ELR (cell line): Measurements from ENCODE around the gene SLIT3.
"Not testable (repeated sequence)": the region's sequence is repeated elsewhere in the genome, so short reads cannot be mapped to it uniquely, and the experiment has no call there.

Experiments used
- DNase-seq: peaks from one replicate; pipeline ENCODE4 v3.0.0-alpha.2; 2015; ENCODE audit warnings: low read depth

The SLIT3 gene

DNA sequence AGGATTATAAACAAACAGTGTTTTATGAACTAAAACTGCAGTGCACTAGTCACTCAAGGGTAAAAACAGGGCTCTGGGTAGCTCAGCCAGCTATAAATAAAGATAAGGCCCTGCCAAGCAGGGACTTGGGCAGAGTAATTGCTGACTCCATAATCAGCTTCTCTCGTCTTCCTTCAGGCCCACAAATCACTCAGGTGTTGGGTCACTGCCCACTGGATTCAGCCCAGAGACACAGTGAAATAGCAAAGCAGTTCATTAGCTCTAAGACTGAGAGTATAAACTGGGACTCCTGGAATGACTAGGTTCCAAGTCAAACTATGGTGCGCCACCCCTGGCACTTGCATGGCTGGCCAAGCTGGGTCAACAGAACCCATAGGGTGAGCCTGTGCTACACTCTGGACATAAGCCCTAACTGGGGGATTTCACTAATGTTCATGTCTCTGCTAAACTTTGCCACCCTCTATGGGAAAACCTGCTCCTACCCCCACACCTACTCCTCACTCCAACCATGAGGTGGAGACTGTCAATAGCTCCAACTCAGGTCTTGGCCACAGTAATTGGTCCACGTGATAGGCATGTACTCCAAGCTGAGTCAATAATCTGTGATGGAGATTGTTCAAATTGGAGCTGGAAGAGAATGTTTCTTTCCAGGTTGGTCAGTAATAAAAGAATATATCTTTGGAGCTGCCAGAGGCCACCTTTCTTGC, 158.5 kb downstream of the SLIT3 start:
- no peak for DNase-seq

DNA sequence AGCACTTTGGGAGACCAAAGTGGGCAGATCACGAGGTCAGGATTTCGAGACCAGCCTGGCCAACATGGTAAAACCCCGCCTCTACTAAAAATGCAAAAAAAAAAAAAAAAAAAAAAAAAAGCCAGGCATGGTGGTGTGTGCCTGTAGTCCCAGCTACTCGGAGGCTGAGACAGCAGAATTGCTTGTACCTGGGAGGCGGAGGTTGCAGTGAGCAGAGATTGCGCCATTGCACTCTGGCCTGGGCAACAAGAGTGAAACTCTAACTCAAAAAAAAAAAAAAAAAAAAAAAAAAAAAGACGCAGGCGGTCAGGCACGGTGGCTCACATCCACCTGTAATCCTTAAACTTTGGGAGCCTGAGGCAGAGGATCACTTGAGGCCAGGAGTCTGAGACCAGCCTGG, 160.7 kb downstream of the SLIT3 start:
- not testable (repeated sequence) for DNase-seq

- DNase-seq = no peak
Observed at GRCh38 chr5:169139480-169140050, 161.4 kb downstream of the SLIT3 start.

- no peak for DNase-seq
Observed at GRCh38 chr5:169133531-169133930, 167.4 kb downstream of the SLIT3 start.

DNA sequence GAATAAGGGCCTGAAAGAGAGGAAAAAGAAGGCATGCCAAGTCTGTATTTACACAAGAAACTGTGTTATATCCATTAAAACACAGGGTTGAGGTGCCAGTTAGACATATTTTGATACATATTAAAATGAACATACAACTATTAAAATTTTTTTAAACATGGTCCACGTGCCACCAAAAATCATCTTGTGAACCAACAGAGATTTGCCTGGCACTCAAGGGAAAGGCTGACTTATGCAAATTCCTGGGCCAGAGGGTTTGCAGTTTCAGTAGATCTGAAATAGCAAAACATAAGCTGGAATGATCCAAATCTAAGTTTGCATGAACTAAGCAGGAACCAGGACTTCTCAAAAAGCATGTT, 168.7 kb downstream of the SLIT3 start:
- no peak for DNase-seq

DNA sequence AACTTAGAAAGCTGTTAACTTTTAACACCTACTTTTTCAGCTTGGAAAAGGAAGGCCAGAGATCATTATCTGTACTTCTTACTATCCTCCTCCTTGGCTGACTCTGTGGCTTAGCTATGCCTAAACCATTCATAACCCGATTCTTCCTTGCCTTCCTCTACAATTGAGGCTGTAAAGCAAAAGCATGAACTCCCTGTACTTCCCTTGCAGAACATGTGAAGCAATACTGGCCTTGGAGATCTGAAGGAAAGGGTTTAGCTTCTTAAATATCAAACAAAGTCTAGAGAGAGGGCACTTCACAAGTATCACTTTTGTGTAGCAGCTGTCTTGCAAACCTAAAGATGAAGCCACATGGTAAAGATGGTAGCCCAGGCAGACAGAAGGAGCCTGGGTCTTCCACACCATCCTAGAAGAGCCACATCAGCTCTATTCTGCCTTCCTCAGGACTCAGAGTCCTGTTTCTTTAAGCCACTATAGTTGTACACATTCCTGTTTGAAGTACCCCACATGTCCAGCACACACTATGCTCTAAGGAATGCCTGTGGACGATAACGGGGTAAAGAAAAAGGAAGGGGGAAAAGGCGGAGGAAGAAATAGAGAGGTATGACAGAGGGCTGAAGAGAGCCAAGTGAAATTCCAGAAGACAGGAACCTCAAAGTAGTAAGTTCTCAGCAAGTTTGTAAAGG, 169.2 kb downstream of the SLIT3 start:
- DNase-seq = no peak

GRCh38 chr5:169128679-169129078, 172.3 kb downstream of the SLIT3 start:
- no peak for DNase-seq

DNA sequence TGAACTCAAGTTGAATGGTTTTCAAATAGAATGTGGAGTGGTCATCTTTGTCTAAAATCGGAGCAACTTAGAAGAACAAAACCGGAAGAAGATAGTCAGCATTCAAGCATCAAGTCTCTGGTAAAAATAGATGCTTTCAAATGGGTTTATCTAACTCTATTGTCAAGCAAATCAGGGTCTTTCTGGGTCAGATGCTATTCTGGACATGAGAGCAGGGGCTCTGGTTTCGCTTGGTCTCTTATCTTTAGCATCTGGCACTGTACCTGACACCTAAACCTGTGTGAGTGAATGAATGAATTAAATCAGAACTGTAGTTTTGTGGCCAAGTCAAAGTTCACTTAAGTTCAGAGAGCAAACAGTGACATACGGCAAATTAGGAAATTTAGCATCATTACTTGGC, 173.5 kb downstream of the SLIT3 start:
- DNase-seq = no peak

- DNase-seq = no peak
Observed at GRCh38 chr5:169126481-169127021, 174.4 kb downstream of the SLIT3 start.

- DNase-seq = no peak
Observed at GRCh38 chr5:169125571-169125970, 175.4 kb downstream of the SLIT3 start.

GRCh38 chr5:169122951-169123350, 178.0 kb downstream of the SLIT3 start:
- no peak for DNase-seq

DNA sequence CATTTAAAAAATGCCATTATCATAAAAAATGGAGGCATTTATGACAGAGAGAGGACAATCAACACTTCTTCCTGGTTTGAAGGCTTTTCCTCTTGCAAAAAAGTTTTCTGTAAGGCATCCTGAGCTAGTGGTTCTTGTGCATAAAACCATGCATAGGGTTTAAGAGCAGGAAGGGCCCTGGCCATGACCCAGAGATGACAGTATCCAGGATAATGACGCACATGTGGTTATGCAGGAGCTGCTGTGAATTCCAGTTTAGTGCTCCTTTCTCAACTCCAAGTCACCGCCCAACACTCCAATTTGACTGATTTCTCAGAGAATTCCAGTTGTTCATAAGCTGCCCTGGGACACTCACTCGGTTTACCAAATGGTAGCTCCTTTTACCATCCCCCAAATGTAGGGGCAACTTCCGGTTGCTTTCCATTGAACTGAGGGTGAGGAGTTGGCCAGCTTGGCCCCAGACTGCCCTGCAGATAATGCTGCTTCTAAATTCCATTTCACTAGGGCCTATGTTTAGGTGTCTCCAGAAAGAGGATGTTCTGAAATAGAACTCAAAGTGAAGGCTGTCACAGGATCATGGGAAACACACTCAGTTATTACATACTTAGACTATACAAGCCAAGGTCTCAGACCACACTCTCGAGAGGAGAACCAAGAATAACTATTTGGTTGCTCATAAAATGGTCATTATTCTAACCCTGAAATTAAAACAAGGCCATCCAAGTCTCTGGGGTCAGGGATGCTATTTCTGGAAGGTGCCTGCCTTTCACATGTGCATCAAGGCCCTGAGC, 179.1 kb downstream of the SLIT3 start:
- peak; percentile 57 for DNase-seq

GRCh38 chr5:169119288-169120048, 181.5 kb downstream of the SLIT3 start:
- no peak for DNase-seq

GRCh38 chr5:169116961-169117461, 183.9 kb downstream of the SLIT3 start:
- DNase-seq = peak; percentile 8

DNA sequence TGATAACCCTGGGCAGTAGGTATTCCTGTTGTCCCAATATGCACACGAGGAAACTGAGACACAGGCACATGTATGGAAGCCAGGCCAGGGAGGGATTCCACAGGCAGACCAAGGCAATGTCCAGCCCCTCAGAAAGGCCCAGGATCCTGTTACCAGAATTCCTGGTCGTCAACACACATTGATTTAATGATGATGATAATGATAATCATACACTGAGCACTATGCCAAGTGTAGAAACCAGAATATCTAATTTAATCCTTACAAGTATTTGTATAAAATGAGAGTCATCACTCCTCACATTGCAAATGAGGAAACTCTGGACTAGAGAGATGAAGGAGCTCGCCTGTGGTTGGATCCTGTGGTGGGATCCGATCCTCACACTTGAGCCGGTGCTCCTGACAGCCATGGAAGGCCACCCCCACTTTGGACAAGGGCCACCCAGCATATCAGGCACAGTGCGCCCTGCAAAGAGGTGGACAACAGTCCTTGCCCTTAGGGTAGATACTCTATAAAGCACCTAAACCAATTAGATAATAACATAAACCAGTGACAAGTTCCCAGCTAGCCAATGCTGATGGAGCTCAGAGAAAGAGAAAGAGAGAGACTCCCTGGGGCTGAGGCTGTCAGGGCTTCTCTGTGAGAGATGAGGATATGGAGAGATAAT, 185.3 kb downstream of the SLIT3 start:
- no peak for DNase-seq

GRCh38 chr5:169114466-169115065, 186.4 kb downstream of the SLIT3 start:
- no peak for DNase-seq

- DNase-seq = no peak
Observed at GRCh38 chr5:169112016-169112415, 188.9 kb downstream of the SLIT3 start.

DNA sequence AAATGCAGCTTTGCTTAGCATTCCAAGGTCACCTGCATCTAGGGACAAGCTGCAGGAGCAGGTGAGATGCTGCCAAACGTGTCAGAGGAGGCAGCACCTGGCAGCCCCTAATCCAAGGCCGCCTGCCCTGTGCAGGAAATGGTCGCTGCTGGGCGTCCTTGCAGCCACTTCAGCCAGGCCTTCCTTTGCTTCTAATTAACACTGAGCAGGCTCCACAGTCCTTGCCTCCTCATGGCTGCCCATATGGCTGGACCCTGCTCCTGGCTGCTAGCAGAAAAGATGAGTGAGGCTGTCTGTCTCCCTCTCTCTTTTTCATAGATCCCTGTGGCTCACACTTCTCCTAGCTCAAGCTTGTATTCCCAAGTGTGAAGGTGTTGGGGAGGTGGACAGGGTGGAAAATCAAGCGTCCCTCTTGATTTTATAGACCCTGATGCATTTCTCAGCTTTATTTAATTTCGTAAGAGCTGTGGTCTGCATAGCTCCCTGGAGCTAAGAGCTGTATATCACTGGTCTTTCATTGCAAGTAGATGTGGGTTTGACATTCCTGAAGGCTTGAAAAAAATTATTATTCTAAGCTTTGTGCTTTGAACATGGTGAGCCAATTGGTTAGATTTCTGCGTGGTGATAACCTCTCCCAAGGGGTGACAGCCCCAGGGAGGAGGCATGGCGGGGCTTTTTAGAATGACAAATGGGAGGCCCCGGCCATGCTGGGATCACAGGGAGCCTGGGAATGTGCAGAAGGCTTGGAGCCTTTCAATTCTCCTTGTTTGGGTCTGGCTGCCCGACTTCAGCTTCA, 193.8 kb downstream of the SLIT3 start:
- DNase-seq = no peak

DNA sequence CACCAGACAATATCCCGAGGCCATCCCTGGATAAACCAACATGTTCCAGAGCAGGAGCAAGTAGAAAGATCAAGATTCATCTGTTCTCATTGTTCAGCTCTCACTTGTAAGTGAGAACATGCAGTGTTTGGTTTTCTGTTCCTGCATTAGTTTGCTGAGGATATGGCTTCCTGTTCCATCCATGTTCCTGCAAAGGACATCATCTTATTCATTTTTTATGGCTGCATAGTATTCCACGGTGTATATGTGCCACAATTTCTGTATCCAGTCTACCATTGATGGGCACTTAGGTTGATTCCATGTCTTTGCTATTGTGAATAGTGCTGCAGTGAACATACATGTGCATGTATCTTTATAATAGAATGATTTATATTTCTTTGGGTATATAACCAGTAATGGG, 195.4 kb downstream of the SLIT3 start:
- not testable (repeated sequence) for DNase-seq
